SJCRH30 (cell line): ENCODE measurements around the gene ACTN4. TPM values are rescaled to one million over a fixed set of nuclear protein-coding genes. Genes with fewer than 3 reads are reported as not detected.
A peak's percentile ranks its signal among the peaks of the same experiment; 100 is the strongest.

ENCODE experiments used
- DNase-seq, 2 experiments: peaks; one replicate each; pipeline ENCODE4 v3.0.0-alpha.2; 2015 to 2020
- H3K27ac ChIP-seq: fragments of 250-450 bp; sonication (Bioruptor Pico); 2 replicates; pipeline ENCODE4 v1.5.1; 2020; ENCODE audit warnings: mild to moderate bottlenecking, moderate library complexity
- H3K27me3 ChIP-seq: fragments of 250-450 bp; sonication (Bioruptor Pico); 2 replicates; pipeline ENCODE4 v1.5.1; 2020; ENCODE audit warnings: mild to moderate bottlenecking, moderate library complexity
- H3K36me3 ChIP-seq: fragments of 250-450 bp; sonication (Bioruptor Pico); 2 replicates; pipeline ENCODE4 v1.5.1; 2020; ENCODE audit warnings: mild to moderate bottlenecking, moderate library complexity
- H3K4me1 ChIP-seq: fragments of 250-450 bp; sonication (Bioruptor Pico); 2 replicates; pipeline ENCODE4 v1.5.1; 2020; ENCODE audit warnings: mild to moderate bottlenecking, moderate library complexity
- H3K4me3 ChIP-seq: fragments of 250-450 bp; sonication (Bioruptor Pico); 2 replicates; pipeline ENCODE4 v1.5.1; 2020; ENCODE audit warnings: mild to moderate bottlenecking, moderate library complexity
- H3K9me3 ChIP-seq: fragments of 250-450 bp; sonication (Bioruptor Pico); replicated peaks from 2 replicates; pipeline ENCODE4 v1.5.1; 2020; ENCODE audit warnings: mild to moderate bottlenecking, moderate library complexity
- total RNA-seq: library from RNA; depleted of rRNA; stranded (reverse); fragments of >200 nt; shearing (Covaris generic); gene quantifications from 2 replicates; pipeline ENCODE4 v1.2.3, GENCODE V29; 2014

Gene ACTN4
- total RNA-seq, 1 experiment from 2014 or later, result 192 TPM

GRCh38 chr19:38674388-38675171, 27.1 kb downstream of the ACTN4 start:
- no peaks in the 10 kb centered on the region for H3K27me3 ChIP-seq
- peaks cover 9% of the 10 kb centered on the region; the same call in 1 of the 2 replicates for H3K36me3 ChIP-seq
- peak; percentile 90 to 97 for DNase-seq
- peak overlapping the region; percentile 21 for H3K4me3 ChIP-seq
- no peaks in the 10 kb centered on the region for H3K9me3 ChIP-seq
- peak overlapping the region; percentile 71 for H3K27ac ChIP-seq
- H3K4me1 ChIP-seq, result peaks cover 35% of the 10 kb centered on the region

GRCh38 chr19:38675611-38676010, 28.2 kb downstream of the ACTN4 start:
- peaks cover 35% of the 10 kb centered on the region for H3K4me1 ChIP-seq
- no peaks in the 10 kb centered on the region for H3K9me3 ChIP-seq
- no peak overlapping the region for H3K4me3 ChIP-seq
- DNase-seq, result no peak
- H3K27me3 ChIP-seq, result no peaks in the 10 kb centered on the region
- peaks cover 9% of the 10 kb centered on the region; the same call in 1 of the 2 replicates for H3K36me3 ChIP-seq
- H3K27ac ChIP-seq, result peak overlapping the region; percentile 71

DNA sequence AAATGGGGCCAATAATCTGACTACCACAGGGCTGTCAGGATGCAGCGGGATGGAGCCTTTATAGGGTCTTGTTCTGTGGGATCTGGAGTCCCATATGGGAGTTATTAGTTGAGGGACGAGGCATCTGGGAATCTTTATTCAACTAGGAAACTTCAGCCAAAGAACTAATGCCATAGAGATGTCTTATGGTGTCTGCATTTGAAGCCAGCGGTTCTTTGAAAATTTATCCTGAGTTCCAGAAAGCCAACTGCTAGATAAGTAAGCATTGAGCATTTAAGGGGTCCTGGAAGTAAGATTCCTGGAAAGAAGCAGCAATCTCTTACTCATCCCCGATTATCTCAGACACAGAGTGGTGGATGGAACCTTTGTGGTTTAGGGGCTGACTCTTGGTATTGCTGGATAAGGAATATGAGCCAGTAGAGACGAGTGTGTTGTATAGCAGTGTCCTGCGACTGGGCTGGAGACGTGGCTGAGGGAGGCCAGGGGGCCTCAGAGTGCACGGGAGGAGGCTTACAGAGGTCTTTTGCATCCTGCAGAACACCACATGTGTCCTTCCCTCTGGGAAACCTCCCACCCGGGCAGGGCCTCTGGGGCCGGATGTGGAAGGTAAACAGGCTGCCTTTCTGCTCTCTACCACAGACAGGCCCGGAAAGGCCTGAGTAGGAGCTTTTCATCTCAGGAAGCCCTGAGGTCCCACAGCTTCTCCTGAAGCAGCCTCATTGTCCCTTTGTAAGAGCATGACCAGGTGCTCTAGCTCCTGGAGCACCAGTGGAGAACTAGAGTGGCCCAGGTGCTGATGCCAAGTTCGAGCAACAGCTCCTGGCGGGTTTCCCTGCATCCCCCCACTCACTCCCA, 28.8 kb downstream of the ACTN4 start:
- peaks cover 31% of the 10 kb centered on the region for H3K4me1 ChIP-seq
- peak; percentile 68 to 74 for DNase-seq
- H3K27me3 ChIP-seq, result no peaks in the 10 kb centered on the region
- H3K9me3 ChIP-seq, result no peaks in the 10 kb centered on the region
- peak overlapping the region; percentile 71 for H3K27ac ChIP-seq
- peaks cover 11% of the 10 kb centered on the region; the same call in 1 of the 2 replicates for H3K36me3 ChIP-seq
- no peak overlapping the region for H3K4me3 ChIP-seq

GRCh38 chr19:38676878-38677646, 29.6 kb downstream of the ACTN4 start:
- H3K27ac ChIP-seq, result peak overlapping the region; percentile 71; the same call in 1 of the 2 replicates
- peaks cover 11% of the 10 kb centered on the region; the same call in 1 of the 2 replicates for H3K36me3 ChIP-seq
- DNase-seq, result no peak
- peaks cover 31% of the 10 kb centered on the region for H3K4me1 ChIP-seq
- no peaks in the 10 kb centered on the region for H3K27me3 ChIP-seq
- no peak overlapping the region for H3K4me3 ChIP-seq
- H3K9me3 ChIP-seq, result no peaks in the 10 kb centered on the region

GRCh38 chr19:38678217-38678890, 30.9 kb downstream of the ACTN4 start:
- peaks cover 11% of the 10 kb centered on the region; the same call in 1 of the 2 replicates for H3K36me3 ChIP-seq
- DNase-seq, result no peak
- no peak overlapping the region for H3K27ac ChIP-seq
- H3K4me1 ChIP-seq, result peaks cover 36% of the 10 kb centered on the region
- no peaks in the 10 kb centered on the region for H3K9me3 ChIP-seq
- no peaks in the 10 kb centered on the region for H3K27me3 ChIP-seq
- H3K4me3 ChIP-seq, result no peak overlapping the region

GRCh38 chr19:38678891-38679494, 31.5 kb downstream of the ACTN4 start:
- DNase-seq, result no peak
- Histone ChIP-seq H3K9me3 (no peaks in the 10 kb centered on the region), H3K4me3 (no peak overlapping the region), H3K27ac (no peak overlapping the region), H3K27me3 (no peaks in the 10 kb centered on the region), H3K36me3 (peaks cover 11% of the 10 kb centered on the region; the same call in 1 of the 2 replicates), H3K4me1 (peaks cover 39% of the 10 kb centered on the region)

- Histone ChIP-seq H3K36me3 (peaks cover 11% of the 10 kb centered on the region; the same call in 1 of the 2 replicates), H3K27me3 (no peaks in the 10 kb centered on the region), H3K4me1 (peaks cover 42% of the 10 kb centered on the region), H3K4me3 (no peak overlapping the region), H3K9me3 (no peaks in the 10 kb centered on the region), H3K27ac (no peak overlapping the region)
- no peak for DNase-seq
Observed at GRCh38 chr19:38679839-38680238, 32.4 kb downstream of the ACTN4 start.

DNA sequence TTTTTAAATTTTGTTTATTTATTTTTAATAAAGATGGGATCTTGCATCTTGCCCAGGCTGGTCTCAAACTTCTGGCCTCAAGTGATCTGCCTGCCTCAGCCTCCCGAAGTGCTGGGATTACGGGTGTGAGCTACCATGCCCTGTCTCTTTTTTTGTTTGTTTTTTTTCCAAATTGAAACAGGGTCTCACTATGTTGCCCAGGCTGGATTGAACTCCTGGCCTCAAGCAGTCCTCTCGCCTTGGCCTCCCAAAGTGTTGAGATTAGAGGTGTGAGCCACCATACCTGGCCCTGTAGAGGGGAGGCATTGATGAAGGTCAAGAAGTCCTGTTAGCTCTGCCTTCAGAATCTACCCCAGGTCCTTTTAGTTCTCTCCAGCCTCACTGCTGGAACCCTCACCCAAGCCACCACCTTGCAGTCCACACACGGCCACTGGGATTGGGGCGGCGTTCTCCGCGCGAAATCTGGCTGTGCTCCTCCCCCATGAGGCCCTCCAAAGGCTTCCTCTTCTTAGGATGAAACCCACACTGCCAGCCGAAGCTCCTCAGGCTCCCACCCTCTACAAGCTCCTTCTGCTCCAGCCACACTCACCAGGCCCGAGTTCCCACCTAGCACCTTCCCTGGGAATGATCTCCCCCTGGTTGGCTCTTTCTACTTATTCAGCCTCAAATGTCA, 34.9 kb downstream of the ACTN4 start:
- Histone ChIP-seq H3K36me3 (peaks cover 11% of the 10 kb centered on the region; the same call in 1 of the 2 replicates), H3K27ac (no peak overlapping the region), H3K4me1 (peaks cover 33% of the 10 kb centered on the region), H3K9me3 (no peaks in the 10 kb centered on the region), H3K27me3 (no peaks in the 10 kb centered on the region), H3K4me3 (no peak overlapping the region)
- no peak for DNase-seq

GRCh38 chr19:38682872-38683392, 35.5 kb downstream of the ACTN4 start:
- Histone ChIP-seq H3K4me1 (peaks cover 33% of the 10 kb centered on the region), H3K4me3 (no peak overlapping the region), H3K36me3 (peaks cover 13% of the 10 kb centered on the region; the same call in 1 of the 2 replicates), H3K9me3 (no peaks in the 10 kb centered on the region), H3K27me3 (no peaks in the 10 kb centered on the region), H3K27ac (peak overlapping the region; percentile 24; the same call in 1 of the 2 replicates)
- no peak for DNase-seq

DNA sequence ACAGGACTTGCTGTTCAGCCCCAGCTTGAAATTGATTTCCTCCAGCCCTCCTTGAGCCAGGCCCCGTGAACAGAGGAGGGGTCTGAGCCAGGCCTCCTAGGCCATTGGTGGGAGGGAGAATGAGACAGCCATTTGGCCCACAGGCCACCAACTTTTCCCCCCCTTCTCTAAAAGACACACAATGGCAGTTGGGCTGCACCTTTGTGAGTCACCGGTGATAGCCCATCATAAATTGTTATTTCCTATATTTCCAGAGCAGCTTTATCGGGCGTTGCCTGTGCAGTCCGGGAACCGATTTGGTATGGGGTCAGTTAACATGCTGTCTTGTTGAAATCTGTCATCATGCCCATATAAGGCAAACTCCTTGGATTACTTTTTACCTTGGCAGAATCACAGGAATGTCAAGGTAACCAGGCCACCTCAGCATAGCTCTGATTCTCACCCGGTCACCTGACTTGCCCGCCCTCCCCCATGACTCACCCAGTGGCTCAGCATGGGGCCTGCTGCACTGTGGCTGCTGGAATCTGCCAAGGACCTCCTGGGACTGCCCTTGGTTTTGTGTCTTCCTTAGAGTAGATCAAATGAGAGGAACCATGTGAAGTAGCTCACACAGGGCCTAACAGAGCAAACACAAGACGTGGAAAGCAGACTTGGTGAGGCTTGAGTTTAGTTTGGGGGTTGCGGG, 36.1 kb downstream of the ACTN4 start:
- peaks cover 33% of the 10 kb centered on the region for H3K4me1 ChIP-seq
- no peaks in the 10 kb centered on the region for H3K27me3 ChIP-seq
- peak; percentile 60 to 69 for DNase-seq
- peaks cover 11% of the 10 kb centered on the region; the same call in 1 of the 2 replicates for H3K36me3 ChIP-seq
- no peak overlapping the region for H3K4me3 ChIP-seq
- H3K9me3 ChIP-seq, result no peaks in the 10 kb centered on the region
- peak overlapping the region; percentile 24; the same call in 1 of the 2 replicates for H3K27ac ChIP-seq

- H3K4me1 ChIP-seq, result peaks cover 33% of the 10 kb centered on the region
- H3K27ac ChIP-seq, result peak overlapping the region; percentile 24; the same call in 1 of the 2 replicates
- H3K4me3 ChIP-seq, result no peak overlapping the region
- H3K9me3 ChIP-seq, result no peaks in the 10 kb centered on the region
- no peaks in the 10 kb centered on the region for H3K27me3 ChIP-seq
- peak in 1 of 2 experiments; percentile 38 for DNase-seq
- H3K36me3 ChIP-seq, result peaks cover 9% of the 10 kb centered on the region
Observed at GRCh38 chr19:38684078-38684861, 36.8 kb downstream of the ACTN4 start.
